ENCODE results near the gene B3GNT9.

Gene B3GNT9

GRCh38 chr16:67112591-67113399 is 38.0 kb downstream of the B3GNT9 start:
- no peak for DNase-seq

GRCh38 chr16:67111951-67112444 is 38.8 kb downstream of the B3GNT9 start:
- no peak for DNase-seq

GRCh38 chr16:67109407-67110135 is 41.2 kb downstream of the B3GNT9 start, which contains the start of gene PHAF1:
TSS of gene PHAF1 (plus strand) at chr16:67109941. CDS start at chr16:67110176, 235 bp downstream.
- DNase-seq, result peak; percentile 93 to 98 (median 97)

- DNase-seq, result no peak
These were observed 41.8 kb downstream of the B3GNT9 start for GRCh38 chr16:67108931-67109406.

- no peak for DNase-seq
These were observed 42.3 kb downstream of the B3GNT9 start for GRCh38 chr16:67108489-67108888.

- no peak for DNase-seq
These were observed 44.9 kb downstream of the B3GNT9 start for GRCh38 chr16:67105881-67106280.

- DNase-seq, result peak; percentile 75 to 81 (median 79)
These were observed 45.6 kb downstream of the B3GNT9 start for GRCh38 chr16:67105246-67105645.

- peak in 2 of 3 donors; percentile 5 to 15 for DNase-seq
These were observed 46.0 kb downstream of the B3GNT9 start for GRCh38 chr16:67104845-67105244.

GRCh38 chr16:67104061-67104460 is 46.7 kb downstream of the B3GNT9 start:
- peak in 2 of 3 donors; percentile 22 to 34 for DNase-seq

- DNase-seq, result no peak
These were observed 49.3 kb downstream of the B3GNT9 start for GRCh38 chr16:67101311-67102082.

- peak; percentile 26 to 46 (median 31) for DNase-seq
These were observed 50.1 kb downstream of the B3GNT9 start for GRCh38 chr16:67100569-67101310.

- no peak for DNase-seq
These were observed 52.2 kb downstream of the B3GNT9 start for GRCh38 chr16:67098599-67098998.

Measured in suppressor macrophage treated with lipopolysaccharide for 1 hour (primary cell).